ENCODE measurements around the gene SCAF1. TPM values are rescaled to one million over a fixed set of nuclear protein-coding genes. Genes with fewer than 3 reads are reported as not detected.

Gene SCAF1
- total RNA-seq, 1 donor from 2014 or later, result 89.9 TPM

GRCh38 chr19:49669516-49669915 is 27.5 kb downstream of the SCAF1 start:
- H3K4me1 Mint-ChIP-seq, result peaks cover 31% of the 10 kb centered on the region
- TF ChIP-seq CTCF (IDR thresholded peaks at IDR 0.05; ENCODE audit: unreplicated experiment), result no peak
- DNase-seq (ENCODE audit: low spot score in 2 of 2, unreplicated experiment in 2 of 2), result no peak
- H3K27me3 Mint-ChIP-seq (ENCODE audit: low read depth), result no peaks in the 10 kb centered on the region
- no peak overlapping the region for H3K4me3 Mint-ChIP-seq
- H3K27ac Mint-ChIP-seq, result no peak overlapping the region
- peaks cover 6% of the 10 kb centered on the region for H3K36me3 Mint-ChIP-seq
- H3K9me3 Mint-ChIP-seq, result no peaks in the 10 kb centered on the region

- Mint-ChIP-seq H3K9me3 (no peaks in the 10 kb centered on the region), H3K27ac (peak overlapping the region; percentile 90), H3K36me3 (peaks cover 6% of the 10 kb centered on the region), H3K4me1 (peaks cover 10% of the 10 kb centered on the region), H3K4me3 (peak overlapping the region; percentile 66), H3K27me3 (ENCODE audit: low read depth) (no peaks in the 10 kb centered on the region)
- peak; percentile 82 for TF ChIP-seq CTCF (IDR thresholded peaks at IDR 0.05; ENCODE audit: unreplicated experiment)
- DNase-seq (ENCODE audit: low spot score in 2 of 2, unreplicated experiment in 2 of 2), result peak; percentile 60 to 83
Observed at GRCh38 chr19:49672131-49672919, 30.3 kb downstream of the SCAF1 start.

- DNase-seq (ENCODE audit: low spot score in 2 of 2, unreplicated experiment in 2 of 2), result no peak
- peak overlapping the region; percentile 86 for H3K4me3 Mint-ChIP-seq
Observed at GRCh38 chr19:49676136-49676783, 34.3 kb downstream of the SCAF1 start.

GRCh38 chr19:49676784-49677230 is 34.8 kb downstream of the SCAF1 start:
- H3K4me3 Mint-ChIP-seq, result peak overlapping the region; percentile 86
- TF ChIP-seq CTCF (IDR thresholded peaks at IDR 0.05; ENCODE audit: unreplicated experiment), result no peak
- peaks cover 28% of the 10 kb centered on the region for H3K4me1 Mint-ChIP-seq
- H3K27ac Mint-ChIP-seq, result peak overlapping the region; percentile 100
- DNase-seq (ENCODE audit: low spot score in 2 of 2, unreplicated experiment in 2 of 2), result peak; percentile 98 to 99
- no peaks in the 10 kb centered on the region for H3K9me3 Mint-ChIP-seq
- H3K36me3 Mint-ChIP-seq, result peaks cover 3% of the 10 kb centered on the region
- H3K27me3 Mint-ChIP-seq (ENCODE audit: low read depth), result no peaks in the 10 kb centered on the region

More at GRCh38 chr19:49676136-49676783, 34.3 kb downstream of the SCAF1 start:
- TF ChIP-seq CTCF (IDR thresholded peaks at IDR 0.05; ENCODE audit: unreplicated experiment), result no peak
- H3K36me3 Mint-ChIP-seq, result peaks cover 4% of the 10 kb centered on the region
- H3K27ac Mint-ChIP-seq, result peak overlapping the region; percentile 100
- no peaks in the 10 kb centered on the region for H3K27me3 Mint-ChIP-seq (ENCODE audit: low read depth)
- H3K4me1 Mint-ChIP-seq, result peaks cover 29% of the 10 kb centered on the region
- H3K9me3 Mint-ChIP-seq, result no peaks in the 10 kb centered on the region

GRCh38 chr19:49677231-49677900 is 35.4 kb downstream of the SCAF1 start, which contains the start of gene PRMT1:
Gene PRMT1, plus strand, starts transcription at chr19:49677271. Its CDS starts 10 bp downstream, at chr19:49677281.
- H3K4me3 Mint-ChIP-seq, result peak within 1 kb of the TSS; percentile 86
- no peaks in the 10 kb centered on the region for H3K9me3 Mint-ChIP-seq
- H3K4me1 Mint-ChIP-seq, result peaks cover 23% of the 10 kb centered on the region
- peak within 1 kb of the TSS; percentile 100 for H3K27ac Mint-ChIP-seq
- H3K27me3 Mint-ChIP-seq (ENCODE audit: low read depth), result no peaks in the 10 kb centered on the region
- no peak for TF ChIP-seq CTCF (IDR thresholded peaks at IDR 0.05; ENCODE audit: unreplicated experiment)
- DNase-seq (ENCODE audit: low spot score in 2 of 2, unreplicated experiment in 2 of 2), result peak; percentile 57 to 71
- peaks cover 2% of the 10 kb centered on the region for H3K36me3 Mint-ChIP-seq
